HG03025 (cell line): Measurements from ENCODE around the gene MT1X.
"Not testable (repeated sequence)": the region's sequence is repeated elsewhere in the genome, so short reads cannot be mapped to it uniquely, and the experiment has no call there.

Experiments used
- ATAC-seq: cut with Tn5 transposase; IDR thresholded peaks from one replicate; pipeline ENCODE4 v1.9.1; 2021; ENCODE audit warnings: mild to moderate bottlenecking, moderate library complexity; ENCODE audit not compliant: unreplicated experiment, low FRiP score

The MT1X gene

GRCh38 chr16:56652600-56652999 is 29.7 kb upstream of the MT1X start:
- ATAC-seq, result no peak

- no peak for ATAC-seq
These were observed 29.1 kb upstream of the MT1X start for GRCh38 chr16:56653218-56653617.

- ATAC-seq, result no peak
These were observed 24.5 kb upstream of the MT1X start, which contains the start of gene MT1F for GRCh38 chr16:56657555-56658326. Gene MT1F (plus strand): TSS chr16:56657959. CDS start chr16:56658059, 100 bp downstream.

GRCh38 chr16:56658327-56658875 is 23.9 kb upstream of the MT1X start:
- no peak for ATAC-seq

GRCh38 chr16:56662357-56663354 is 19.6 kb upstream of the MT1X start:
- ATAC-seq, result no peak

- no peak for ATAC-seq
These were observed 17.8 kb upstream of the MT1X start for GRCh38 chr16:56664506-56664905.

GRCh38 chr16:56665286-56666261 is 16.7 kb upstream of the MT1X start:
- ATAC-seq, result not testable (repeated sequence)

GRCh38 chr16:56667581-56668571 is 14.4 kb upstream of the MT1X start, which contains the start of gene MT1G:
Gene MT1G (minus strand): TSS chr16:56668065. CDS start chr16:56667993, 72 bp downstream.
- ATAC-seq, result no peak

GRCh38 chr16:56669005-56669839 is 13.0 kb upstream of the MT1X start, which contains the start of gene MT1H:
Gene MT1H (plus strand): TSS chr16:56669814. CDS start chr16:56669885, 71 bp downstream.
- ATAC-seq, result no peak

- ATAC-seq, result no peak
These were observed 12.2 kb upstream of the MT1X start for GRCh38 chr16:56669840-56670619.

- ATAC-seq, result no peak
These were observed 11.7 kb upstream of the MT1X start for GRCh38 chr16:56670620-56670934.

GRCh38 chr16:56671691-56672090 is 10.6 kb upstream of the MT1X start:
- ATAC-seq, result not testable (repeated sequence)

- not testable (repeated sequence) for ATAC-seq
These were observed 10.1 kb upstream of the MT1X start for GRCh38 chr16:56672171-56672570.

GRCh38 chr16:56672761-56673536 is 9.3 kb upstream of the MT1X start:
- ATAC-seq, result no peak

GRCh38 chr16:56673921-56674320 is 8.3 kb upstream of the MT1X start:
- ATAC-seq, result no peak

GRCh38 chr16:56674570-56674969 is 7.7 kb upstream of the MT1X start:
- ATAC-seq, result not testable (repeated sequence)
